Bronchial epithelial cell (primary cell): Measurements from ENCODE around the gene POP4. TPM values are rescaled to one million over a fixed set of nuclear protein-coding genes. Genes with fewer than 3 reads are reported as not detected.
A peak's percentile ranks its signal among the peaks of the same experiment; 100 is the strongest.

Experiments
- DNase-seq: peaks from one replicate; pipeline ENCODE4 v3.0.0-alpha.2; 2010; ENCODE audit warnings: low read depth
- FAIRE-seq: peaks from 2 replicates; lab custom pipeline; 2011; peaks lifted over from hg19 to GRCh38; lab: Jason Lieb, UNC
- H3K27me3 ChIP-seq: 2 replicates; pipeline ENCODE4 v1.5.1; 2011; ENCODE audit warnings: low read length; ENCODE audit not compliant: control insufficient read depth, insufficient read depth
- H3K36me3 ChIP-seq: 2 replicates; pipeline ENCODE4 v1.5.1; 2011; ENCODE audit warnings: low read length; ENCODE audit not compliant: control insufficient read depth, insufficient read depth
- H3K4me3 ChIP-seq: 2 replicates; pipeline ENCODE4 v1.5.1; 2011; ENCODE audit warnings: mild to moderate bottlenecking, low read depth, low read length, control low read depth
- CTCF ChIP-seq: IDR thresholded peaks from 2 replicates; pipeline ENCODE4 v1.5.1; 2011; ENCODE audit warnings: mild to moderate bottlenecking, moderate library complexity, low read length, control low read depth, inconsistent platforms; ENCODE audit not compliant: insufficient read depth, severe bottlenecking
- total RNA-seq: library from RNA; depleted of rRNA; stranded (reverse); fragments of >200 nt; gene quantifications from 2 replicates; pipeline ENCODE4 v1.2.1, GENCODE V29; 2014

Gene POP4
- total RNA-seq, 1 donor from 2014 or later, result 58.7 TPM

DNA sequence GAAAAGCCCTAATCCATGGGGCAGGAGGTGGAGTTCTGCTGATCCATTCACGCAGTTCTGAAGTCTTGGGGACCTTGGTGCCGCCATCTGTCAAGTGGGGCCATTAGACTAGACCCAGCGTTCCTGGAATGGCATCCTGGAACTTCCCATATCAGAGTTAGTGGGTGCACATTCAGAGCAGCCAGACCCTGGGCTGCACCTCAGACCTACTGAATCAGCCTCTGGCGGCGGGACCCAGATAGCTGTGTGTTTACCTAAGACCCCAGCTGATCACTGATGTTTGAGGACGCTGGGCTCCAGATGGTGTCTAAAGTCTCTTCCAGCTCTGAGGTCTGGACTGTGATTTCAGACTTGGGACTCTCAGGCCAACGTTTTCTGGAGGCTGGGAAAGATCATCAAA is 12.8 kb downstream of the POP4 start:
- Histone ChIP-seq H3K27me3 (peaks cover 1% of the 10 kb centered on the region), H3K36me3 (peaks cover 7% of the 10 kb centered on the region), H3K4me3 (no peak overlapping the region)
- no peak for FAIRE-seq
- TF ChIP-seq CTCF, result no peak
- DNase-seq, result no peak

GRCh38 chr19:29620931-29621351 is 14.9 kb downstream of the POP4 start:
- no peak for FAIRE-seq
- TF ChIP-seq CTCF, result no peak
- no peak for DNase-seq

DNA sequence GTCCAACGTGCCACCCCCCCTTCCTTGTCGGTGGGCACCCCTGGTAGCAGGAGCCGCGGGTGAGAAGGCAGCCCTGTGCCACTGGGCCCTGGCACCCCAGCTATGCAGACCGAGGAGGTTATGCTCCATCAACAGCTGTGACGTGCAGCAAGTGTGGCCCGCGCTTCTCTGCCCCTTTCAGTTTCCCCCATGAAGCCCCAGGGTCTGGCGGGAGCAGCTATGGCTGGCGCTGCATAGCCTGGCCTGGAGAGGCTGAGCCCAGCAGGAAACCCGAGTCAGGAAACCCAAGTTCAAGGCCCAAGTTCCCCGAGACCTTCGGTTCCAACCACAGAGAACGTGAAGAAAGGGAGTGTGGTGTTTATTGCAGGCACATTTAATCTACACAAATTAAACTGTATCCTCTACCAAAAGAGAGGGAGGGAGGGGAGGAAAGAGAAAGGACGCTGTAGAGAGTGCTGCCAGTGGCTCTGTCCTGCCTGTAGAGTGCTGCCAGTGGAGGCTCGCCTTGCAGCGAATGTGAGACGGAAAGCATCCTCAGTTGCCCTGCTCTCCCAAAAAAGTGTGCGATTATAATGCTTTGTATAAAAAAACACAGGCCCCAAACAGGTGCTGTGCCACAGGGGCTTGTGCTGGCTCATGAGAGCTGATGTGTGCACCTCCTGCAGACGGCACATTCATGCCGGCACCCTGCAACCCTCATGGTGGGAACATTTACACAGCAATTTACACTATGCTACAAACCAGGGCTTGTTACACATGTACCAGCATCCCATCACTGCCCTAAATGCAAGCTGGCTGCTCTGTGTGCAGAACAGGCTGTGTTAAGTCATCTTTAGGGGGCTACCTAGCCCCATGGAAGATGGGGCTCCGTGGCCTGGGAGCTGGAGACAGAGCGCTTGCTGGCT is 16.3 kb downstream of the POP4 start:
- Histone ChIP-seq H3K27me3 (peaks cover 1% of the 10 kb centered on the region), H3K36me3 (no peaks in the 10 kb centered on the region), H3K4me3 (no peak overlapping the region)
- DNase-seq (peak; percentile 9), FAIRE-seq (peak; percentile 79)
- TF ChIP-seq CTCF, result no peak

More at GRCh38 chr19:29620931-29621351, 14.9 kb downstream of the POP4 start:
- Histone ChIP-seq H3K36me3 (peaks cover under 1% of the 10 kb centered on the region), H3K27me3 (peaks cover 1% of the 10 kb centered on the region), H3K4me3 (no peak overlapping the region)

DNA sequence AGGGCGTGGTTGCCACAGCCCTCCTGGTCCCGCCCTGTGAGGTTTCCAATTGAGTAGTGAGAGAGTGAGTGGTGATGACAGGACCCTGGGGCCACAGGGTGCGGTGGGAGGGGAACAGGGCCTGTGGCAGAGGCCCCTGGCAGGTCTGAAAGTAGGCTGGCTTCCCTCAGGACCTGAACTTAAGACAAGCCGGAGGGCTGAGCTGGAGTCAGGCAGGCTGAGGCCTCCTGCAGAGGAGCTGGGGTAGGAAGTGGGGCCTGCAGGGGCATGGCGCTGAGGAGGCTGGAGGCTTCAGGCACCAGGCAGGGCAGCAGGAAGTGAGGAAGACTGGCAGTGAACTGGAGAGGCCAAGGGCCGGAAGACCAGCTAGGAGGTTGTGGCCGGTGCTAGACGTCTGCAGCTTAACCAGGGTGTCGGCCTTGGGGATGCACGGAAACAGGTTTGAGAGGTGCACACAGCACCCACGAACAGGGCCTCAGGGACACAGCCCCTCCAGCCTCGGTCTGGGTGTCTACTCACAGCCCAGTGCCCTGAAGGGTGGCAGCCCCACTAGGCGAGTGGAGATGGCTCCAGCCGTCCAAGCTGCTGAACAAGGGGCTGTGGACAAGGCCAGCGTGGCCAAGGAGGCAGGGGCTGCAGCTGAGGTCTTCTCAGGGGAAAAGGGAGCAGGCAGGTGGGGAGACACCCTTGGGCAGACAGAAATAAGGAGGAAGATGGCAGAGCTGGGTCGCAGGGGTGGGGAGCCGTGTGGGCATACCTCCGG is 17.8 kb downstream of the POP4 start:
- DNase-seq, result no peak
- no peak for FAIRE-seq
- Histone ChIP-seq H3K4me3 (no peak overlapping the region), H3K36me3 (no peaks in the 10 kb centered on the region), H3K27me3 (peaks cover 1% of the 10 kb centered on the region)
- no peak for TF ChIP-seq CTCF

DNA sequence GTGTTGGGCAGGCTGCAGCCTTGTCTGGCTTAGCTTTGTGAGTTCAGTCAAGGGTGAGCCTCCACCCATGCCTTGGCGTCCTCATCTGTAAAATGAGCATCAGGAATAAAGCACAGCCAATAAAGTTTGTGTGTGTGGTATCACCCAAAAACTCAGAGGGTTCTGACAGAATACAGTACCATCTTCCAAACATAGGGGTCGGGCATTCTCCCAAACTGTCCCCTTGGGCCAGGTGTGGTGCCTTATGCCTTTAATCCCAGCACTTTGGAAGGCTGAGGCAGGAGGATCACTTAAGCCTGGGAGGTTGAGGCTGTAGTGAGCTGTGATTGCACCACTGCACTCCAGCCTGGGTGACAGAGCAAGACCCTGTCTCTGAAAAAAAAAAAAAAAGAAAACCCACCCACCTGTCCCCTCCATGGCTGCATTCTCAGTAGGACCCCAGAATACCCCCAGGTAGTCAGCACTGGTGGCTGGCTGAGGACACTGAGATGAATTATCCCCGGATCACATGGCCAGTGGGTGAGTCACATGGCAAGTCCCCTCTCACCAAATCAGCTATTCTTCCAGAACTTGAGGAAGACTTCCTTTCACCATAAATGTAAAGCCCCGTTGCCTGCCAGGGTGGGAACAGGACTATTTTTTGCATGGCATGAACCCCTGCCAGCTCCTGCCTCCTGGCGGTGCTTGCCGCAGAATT is 18.6 kb downstream of the POP4 start:
- no peak for TF ChIP-seq CTCF
- FAIRE-seq, result no peak

More for the DNA sequence above, 18.6 kb downstream of the POP4 start:
- Histone ChIP-seq H3K4me3 (no peak overlapping the region), H3K36me3 (no peaks in the 10 kb centered on the region), H3K27me3 (no peaks in the 10 kb centered on the region)
- no peak for DNase-seq
